SK-N-SH (cell line): ENCODE data around the gene SLC38A3.

ENCODE experiments used
- CTCF ChIP-seq: fragments of 200-600 bp; sonication (generic); IDR thresholded peaks from 2 replicates; pipeline ENCODE4 v1.6.1; 2017; ENCODE audit warnings: antibody characterized with exemption, mild to moderate bottlenecking, moderate library complexity
- GATA2 ChIP-seq: sonication (generic); formaldehyde crosslinking; IDR thresholded peaks from 2 replicates; pipeline ENCODE4 v1.5.0; 2020; ENCODE audit warnings: mild to moderate bottlenecking, missing genetic modification reagents
- RFX5 ChIP-seq: IDR thresholded peaks from 2 replicates; pipeline ENCODE4 v1.6.1; 2012; ENCODE audit warnings: mild to moderate bottlenecking, improper control_type of control experiment, low read length

- TF ChIP-seq GATA2 (CRISPR knock-in tag), result no peak
- TF ChIP-seq RFX5, result no peak
- no peak for TF ChIP-seq CTCF
These were observed 7.9 kb downstream of the SLC38A3 start for GRCh38 chr3:50212971-50213370.
